GM06990 (cell line): Measurements from ENCODE around the gene AP1B1.

Experiments
- DNase-seq: peaks from one replicate; pipeline ENCODE4 v3.0.0-alpha.2; 2011; ENCODE audit not compliant: insufficient read length; ENCODE audit errors: extremely low read depth
- H3K27me3 ChIP-seq: replicated peaks from 2 replicates; pipeline ENCODE4 v1.6.0; 2011; ENCODE audit warnings: low read length; ENCODE audit not compliant: control insufficient read depth, insufficient read depth
- H3K36me3 ChIP-seq: 2 replicates; pipeline ENCODE4 v1.5.1; 2011; ENCODE audit warnings: low read length; ENCODE audit not compliant: control insufficient read depth, insufficient read depth
- H3K4me3 ChIP-seq: replicated peaks from 2 replicates; pipeline ENCODE4 v1.5.1; 2011; ENCODE audit warnings: low read depth, mild to moderate bottlenecking, control low read depth, low read length
- CTCF ChIP-seq: IDR thresholded peaks from 2 replicates; pipeline ENCODE4 v1.5.1; 2011; ENCODE audit warnings: low read length, control low read depth, mild to moderate bottlenecking, inconsistent platforms; ENCODE audit not compliant: insufficient read depth, poor library complexity, severe bottlenecking

Gene AP1B1

DNA sequence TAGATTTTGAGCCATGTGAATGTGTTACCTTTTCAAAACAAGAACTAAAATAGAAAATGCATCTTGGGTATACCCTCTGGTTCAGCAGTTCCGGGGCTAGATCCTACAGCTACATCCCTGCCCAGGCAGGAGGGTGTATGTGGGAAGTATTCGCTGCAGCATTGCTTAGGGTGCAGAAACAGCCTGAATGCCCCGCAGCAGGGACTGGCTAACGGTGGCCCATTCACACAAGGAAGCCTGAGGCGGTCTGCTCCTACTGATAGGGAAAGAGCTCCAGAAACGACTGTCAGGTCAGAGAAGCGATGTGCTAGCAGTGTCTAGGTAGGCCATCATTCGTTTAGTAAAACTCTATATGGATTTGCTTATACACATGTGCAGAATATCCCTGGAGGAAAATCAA is 63.0 kb downstream of the AP1B1 start:
- H3K27me3 ChIP-seq, result no peaks in the 10 kb centered on the region
- no peak for TF ChIP-seq CTCF
- H3K36me3 ChIP-seq, result peaks cover 36% of the 10 kb centered on the region
- DNase-seq, result no peak
- H3K4me3 ChIP-seq, result no peak overlapping the region

DNA sequence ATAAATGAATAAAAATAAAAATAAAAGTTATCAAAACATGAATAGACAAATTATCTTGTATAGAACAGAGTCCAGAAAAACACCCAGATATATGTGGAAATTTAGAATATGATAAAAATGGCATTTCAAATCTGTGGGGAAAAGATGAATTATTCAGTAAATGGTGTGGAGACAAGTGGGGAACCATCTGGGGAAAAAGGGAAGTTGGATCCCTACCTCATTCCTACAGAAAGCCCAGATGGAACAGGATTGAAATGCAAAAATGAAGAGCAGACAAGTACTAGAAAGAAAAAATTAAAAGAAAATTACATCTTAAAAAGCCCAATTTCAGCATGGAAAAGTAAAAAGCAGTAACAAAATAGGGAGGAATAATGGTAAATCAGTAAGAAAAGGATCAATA is 64.7 kb downstream of the AP1B1 start:
- no peaks in the 10 kb centered on the region for H3K27me3 ChIP-seq
- no peak for TF ChIP-seq CTCF
- peaks cover 21% of the 10 kb centered on the region for H3K36me3 ChIP-seq
- DNase-seq, result no peak
- H3K4me3 ChIP-seq, result no peak overlapping the region

- Histone ChIP-seq H3K4me3 (no peak overlapping the region), H3K36me3 (no peaks in the 10 kb centered on the region), H3K27me3 (no peaks in the 10 kb centered on the region; the same call in 1 of the 2 replicates)
- no peak for TF ChIP-seq CTCF
- DNase-seq, result no peak
Measured at GRCh38 chr22:29320546-29320945, 67.8 kb downstream of the AP1B1 start.

DNA sequence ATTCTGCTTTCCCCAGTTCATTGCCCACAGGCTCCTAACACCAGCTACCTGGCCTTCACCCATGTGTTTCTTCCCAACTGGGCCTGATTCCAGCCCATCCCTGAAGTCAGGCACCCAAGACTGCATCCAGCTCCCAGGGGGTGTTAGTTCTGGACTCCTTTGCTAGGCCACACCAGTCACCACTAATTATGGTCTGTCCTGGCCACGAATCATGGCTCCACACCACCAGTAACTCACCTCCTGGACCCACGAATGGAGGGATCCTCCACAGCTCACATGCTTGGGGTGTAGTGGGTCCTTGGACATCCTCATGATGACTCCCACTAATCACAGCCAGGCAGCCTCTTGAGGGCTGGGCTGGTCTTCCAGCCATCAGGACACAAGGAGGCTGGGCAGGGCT is 69.3 kb downstream of the AP1B1 start:
- peaks cover 1% of the 10 kb centered on the region for H3K27me3 ChIP-seq
- no peak overlapping the region for H3K4me3 ChIP-seq
- H3K36me3 ChIP-seq, result no peaks in the 10 kb centered on the region
- DNase-seq, result no peak
- no peak for TF ChIP-seq CTCF

- TF ChIP-seq CTCF, result no peak
- Histone ChIP-seq H3K36me3 (no peaks in the 10 kb centered on the region), H3K4me3 (no peak overlapping the region), H3K27me3 (peaks cover 1% of the 10 kb centered on the region)
- no peak for DNase-seq
Measured at GRCh38 chr22:29317827-29318454, 70.4 kb downstream of the AP1B1 start.
